HEK293 (cell line): ENCODE measurements around the gene HTRA1.

Source experiments
- CTCF ChIA-PET: fragments of 350-600 bp; formaldehyde crosslinking; extraction: SDS; loops from one replicate; lab custom pipeline; 2021; ENCODE audit warnings: antibody characterized with exemption; lab: Yijun Ruan, JAX
- POLR2A ChIA-PET: fragments of 300-600 bp; formaldehyde crosslinking; extraction: SDS; loops from one replicate; lab custom pipeline; 2020; ENCODE audit warnings: antibody characterized with exemption, inconsistent platforms; lab: Yijun Ruan, JAX
- H3K27ac ChIP-seq: fragments of 200-500 bp; sonication (Bioruptor generic); 2 replicates; pipeline ENCODE4 v1.5.1; 2014; ENCODE audit warnings: low read depth, low read length, control low read depth, inconsistent platforms; ENCODE audit errors: extremely low read depth
- H3K36me3 ChIP-seq, 2 experiments: fragments of 200-500 bp in 1 of 2; sonication (Bioruptor generic) in 1 of 2; 1 replicate in 1 of 2; 2 replicates in 1 of 2; pipeline ENCODE4 v1.5.1; 2014 to 2017; ENCODE audit warnings: inconsistent platforms in 2 of 2, low read length in 2 of 2; ENCODE audit not compliant: control insufficient read depth in 2 of 2, insufficient read depth in 1 of 2
- H3K4me1 ChIP-seq: fragments of 200-500 bp; sonication (Bioruptor generic); 2 replicates; pipeline ENCODE4 v1.5.1; 2014; ENCODE audit warnings: mild to moderate bottlenecking, low read length, inconsistent platforms; ENCODE audit not compliant: control insufficient read depth, insufficient read depth
- H3K4me3 ChIP-seq: 2 replicates; pipeline ENCODE4 v1.5.1; 2011; ENCODE audit warnings: low read depth, mild to moderate bottlenecking, control low read depth, low read length, moderate library complexity
- H3K9me3 ChIP-seq: fragments of 200-500 bp; sonication (Bioruptor generic); 2 replicates; pipeline ENCODE4 v1.5.1; 2014; ENCODE audit warnings: low read depth, low read length, inconsistent platforms; ENCODE audit not compliant: control insufficient read depth, insufficient read depth
- FEZF1 ChIP-seq: fragments of 450-650 bp; formaldehyde crosslinking; IDR thresholded peaks from 2 replicates; pipeline ENCODE4 v1.5.1; 2016; ENCODE audit warnings: missing biosample characterization, missing genetic modification characterization
- GLI4 ChIP-seq: fragments of 450-650 bp; formaldehyde crosslinking; IDR thresholded peaks from 2 replicates; pipeline ENCODE4 v1.5.1; 2016; ENCODE audit warnings: missing biosample characterization, missing genetic modification characterization
- IKZF3 ChIP-seq: fragments of 450-650 bp; IDR thresholded peaks from 2 replicates; pipeline ENCODE4 v1.5.0; 2018; ENCODE audit warnings: missing biosample characterization, mild to moderate bottlenecking, missing genetic modification characterization, moderate library complexity
- OSR2 ChIP-seq: fragments of 450-650 bp; formaldehyde crosslinking; IDR thresholded peaks from 2 replicates; pipeline ENCODE4 v1.5.1; 2016; ENCODE audit warnings: missing biosample characterization, missing genetic modification characterization
- OVOL3 ChIP-seq: fragments of 450-650 bp; formaldehyde crosslinking; IDR thresholded peaks from 2 replicates; pipeline ENCODE4 v1.5.1; 2016; ENCODE audit warnings: missing biosample characterization, missing genetic modification characterization
- SCRT1 ChIP-seq: fragments of 450-650 bp; formaldehyde crosslinking; IDR thresholded peaks from 2 replicates; pipeline ENCODE4 v1.5.1; 2016; ENCODE audit warnings: missing biosample characterization, missing genetic modification characterization, borderline replicate concordance
- SP7 ChIP-seq: fragments of 450-650 bp; formaldehyde crosslinking; IDR thresholded peaks from 2 replicates; pipeline ENCODE4 v1.5.1; 2016; ENCODE audit warnings: missing biosample characterization, missing genetic modification characterization
- TCF7L2 ChIP-seq: IDR thresholded peaks from 2 replicates; pipeline ENCODE4 v1.6.1; 2011; ENCODE audit warnings: low read depth, mild to moderate bottlenecking, inconsistent platforms, low read length, moderate library complexity, borderline replicate concordance
- ZFHX2 ChIP-seq: fragments of 450-650 bp; formaldehyde crosslinking; conservative IDR thresholded peaks from 2 replicates; pipeline ENCODE4 v1.5.1; 2016; ENCODE audit warnings: missing biosample characterization, missing genetic modification characterization
- ZFP37 ChIP-seq: fragments of 450-650 bp; formaldehyde crosslinking; IDR thresholded peaks from 2 replicates; pipeline ENCODE4 v1.5.1; 2016; ENCODE audit warnings: missing biosample characterization, missing genetic modification characterization
- ZFP41 ChIP-seq: fragments of 450-650 bp; formaldehyde crosslinking; IDR thresholded peaks from 2 replicates; pipeline ENCODE4 v1.5.1; 2016; ENCODE audit warnings: missing biosample characterization, missing genetic modification characterization, borderline replicate concordance
- ZNF114 ChIP-seq: fragments of 450-650 bp; formaldehyde crosslinking; IDR thresholded peaks from 2 replicates; pipeline ENCODE4 v1.5.0; 2017; ENCODE audit warnings: missing biosample characterization, missing genetic modification characterization
- ZNF138 ChIP-seq: fragments of 450-650 bp; formaldehyde crosslinking; IDR thresholded peaks from 2 replicates; pipeline ENCODE4 v1.5.1; 2016; ENCODE audit warnings: missing biosample characterization, missing genetic modification characterization, borderline replicate concordance
- ZNF174 ChIP-seq: fragments of 450-650 bp; formaldehyde crosslinking; IDR thresholded peaks from 2 replicates; pipeline ENCODE4 v1.5.0; 2017; ENCODE audit warnings: missing biosample characterization, mild to moderate bottlenecking, missing genetic modification characterization
- ZNF239 ChIP-seq: fragments of 450-650 bp; formaldehyde crosslinking; IDR thresholded peaks from 2 replicates; pipeline ENCODE4 v1.5.1; 2016; ENCODE audit warnings: missing biosample characterization, missing genetic modification characterization
- ZNF362 ChIP-seq: fragments of 450-650 bp; formaldehyde crosslinking; IDR thresholded peaks from 2 replicates; pipeline ENCODE4 v1.5.1; 2016; ENCODE audit warnings: missing biosample characterization, missing genetic modification characterization
- ZNF366 ChIP-seq: fragments of 450-650 bp; formaldehyde crosslinking; conservative IDR thresholded peaks from 2 replicates; pipeline ENCODE4 v1.5.1; 2016; ENCODE audit warnings: missing biosample characterization, missing genetic modification characterization
- ZNF391 ChIP-seq: fragments of 450-650 bp; formaldehyde crosslinking; IDR thresholded peaks from 2 replicates; pipeline ENCODE4 v1.5.1; 2016; ENCODE audit warnings: low read depth, missing biosample characterization, missing genetic modification characterization, borderline replicate concordance
- ZNF394 ChIP-seq: fragments of 450-650 bp; formaldehyde crosslinking; IDR thresholded peaks from 2 replicates; pipeline ENCODE4 v1.5.1; 2016; ENCODE audit warnings: missing biosample characterization, missing genetic modification characterization, mild to moderate bottlenecking, moderate library complexity, borderline replicate concordance
- ZNF423 ChIP-seq: fragments of 450-650 bp; formaldehyde crosslinking; IDR thresholded peaks from 2 replicates; pipeline ENCODE4 v1.5.1; 2016; ENCODE audit warnings: missing biosample characterization, missing genetic modification characterization
- ZNF521 ChIP-seq: fragments of 450-650 bp; formaldehyde crosslinking; IDR thresholded peaks from 2 replicates; pipeline ENCODE4 v1.5.1; 2017; ENCODE audit warnings: missing biosample characterization, mild to moderate bottlenecking, missing genetic modification characterization
- ZNF555 ChIP-seq: fragments of 450-650 bp; formaldehyde crosslinking; conservative IDR thresholded peaks from 2 replicates; pipeline ENCODE4 v1.5.1; 2017; ENCODE audit warnings: missing biosample characterization, mild to moderate bottlenecking, missing genetic modification characterization, inconsistent platforms
- ZNF596 ChIP-seq: fragments of 450-650 bp; IDR thresholded peaks from 2 replicates; pipeline ENCODE4 v1.5.0; 2018; ENCODE audit warnings: missing biosample characterization, mild to moderate bottlenecking, missing genetic modification characterization, moderate library complexity
- ZNF623 ChIP-seq: fragments of 450-650 bp; formaldehyde crosslinking; IDR thresholded peaks from 2 replicates; pipeline ENCODE4 v1.5.1; 2016; ENCODE audit warnings: missing biosample characterization, missing genetic modification characterization
- ZNF624 ChIP-seq: fragments of 450-650 bp; formaldehyde crosslinking; IDR thresholded peaks from 2 replicates; pipeline ENCODE4 v1.5.1; 2017; ENCODE audit warnings: missing biosample characterization, missing genetic modification characterization
- ZNF76 ChIP-seq: fragments of 450-650 bp; formaldehyde crosslinking; IDR thresholded peaks from 2 replicates; pipeline ENCODE4; 2016; ENCODE audit warnings: low read depth, missing biosample characterization, missing genetic modification characterization, borderline replicate concordance
- ZNF791 ChIP-seq: fragments of 450-650 bp; formaldehyde crosslinking; IDR thresholded peaks from 2 replicates; pipeline ENCODE4 v1.5.1; 2016; ENCODE audit warnings: missing biosample characterization, missing genetic modification characterization
- TF ChIP-seq, protein P1 (sequence below): IDR thresholded peaks from 2 replicates; pipeline ENCODE4 v1.6.1; 2011; ENCODE audit warnings: mild to moderate bottlenecking, low read depth, low read length, borderline replicate concordance
- TF ChIP-seq, protein P2 (sequence below): fragments of 450-650 bp; formaldehyde crosslinking; IDR thresholded peaks from 2 replicates; pipeline ENCODE4 v1.5.1; 2017; ENCODE audit warnings: missing biosample characterization, missing genetic modification characterization
- TF ChIP-seq, protein P3 (sequence below): fragments of 450-650 bp; formaldehyde crosslinking; IDR thresholded peaks from 2 replicates; pipeline ENCODE4 v1.5.1; 2017; ENCODE audit warnings: missing biosample characterization, missing genetic modification characterization

HTRA1 gene

DNA sequence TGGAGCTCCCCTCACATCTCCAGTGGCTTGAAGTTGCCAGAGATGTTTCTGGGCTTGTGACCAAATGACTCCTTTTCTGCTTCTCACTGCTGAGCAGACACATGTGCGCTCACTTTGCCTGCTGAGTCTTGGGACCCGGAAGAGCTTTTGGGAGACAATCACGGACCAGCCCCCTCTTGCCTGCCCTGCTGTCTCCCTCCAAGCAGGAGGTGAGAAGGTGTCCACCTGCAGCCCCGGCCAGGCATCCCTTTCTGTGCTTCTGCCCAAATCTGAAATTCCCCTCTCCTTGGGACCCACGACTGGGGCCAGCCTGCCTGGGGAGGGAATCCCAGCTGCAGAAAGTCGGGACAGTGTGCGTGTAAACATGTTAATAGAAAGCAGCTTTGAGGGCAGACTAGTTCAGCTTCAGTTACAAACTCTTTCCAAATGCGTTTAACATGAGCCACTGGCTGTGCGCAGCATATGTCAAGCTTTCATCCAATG lies 31.7 kb downstream of the HTRA1 start:
- Histone ChIP-seq H3K9me3 (no peaks in the 10 kb centered on the region), H3K4me3 (no peak overlapping the region), H3K4me1 (no peaks in the 10 kb centered on the region), H3K27ac (no peak overlapping the region), H3K36me3 (no peaks in the 10 kb centered on the region)
- TF ChIP-seq ZNF138 (tag by site-specific recombination) (no peak), ZNF623 (tag by site-specific recombination) (no peak), ZNF76 (tag by site-specific recombination) (no peak), ZNF596 (tag by site-specific recombination) (no peak), OSR2 (tag by site-specific recombination) (no peak), ZNF394 (tag by site-specific recombination) (no peak), OVOL3 (no peak), ZNF624 (tag by site-specific recombination) (no peak), ZFP37 (tag by site-specific recombination) (no peak), ZNF366 (tag by site-specific recombination) (no peak), ZNF423 (tag by site-specific recombination) (no peak), ZNF391 (tag by site-specific recombination) (no peak), ZNF174 (tag by site-specific recombination) (no peak), IKZF3 (tag by site-specific recombination) (no peak)
- POLR2A ChIA-PET, result no interaction called here
- CTCF ChIA-PET, result interaction anchor here (0.6 kb wide), 1 partner anchor 1035 kb away, joined by 5 read pairs; no protein-coding TSS in a partner anchor

- TF ChIP-seq, protein P1, sequence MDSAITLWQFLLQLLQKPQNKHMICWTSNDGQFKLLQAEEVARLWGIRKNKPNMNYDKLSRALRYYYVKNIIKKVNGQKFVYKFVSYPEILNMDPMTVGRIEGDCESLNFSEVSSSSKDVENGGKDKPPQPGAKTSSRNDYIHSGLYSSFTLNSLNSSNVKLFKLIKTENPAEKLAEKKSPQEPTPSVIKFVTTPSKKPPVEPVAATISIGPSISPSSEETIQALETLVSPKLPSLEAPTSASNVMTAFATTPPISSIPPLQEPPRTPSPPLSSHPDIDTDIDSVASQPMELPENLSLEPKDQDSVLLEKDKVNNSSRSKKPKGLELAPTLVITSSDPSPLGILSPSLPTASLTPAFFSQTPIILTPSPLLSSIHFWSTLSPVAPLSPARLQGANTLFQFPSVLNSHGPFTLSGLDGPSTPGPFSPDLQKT, result no peak
- TF ChIP-seq SCRT1 (tag by site-specific recombination), result no peak
- no peak for TF ChIP-seq TCF7L2
- no peak for TF ChIP-seq ZFP41
- no peak for TF ChIP-seq ZNF362
- TF ChIP-seq OVOL3, result no peak
- TF ChIP-seq, protein P2, sequence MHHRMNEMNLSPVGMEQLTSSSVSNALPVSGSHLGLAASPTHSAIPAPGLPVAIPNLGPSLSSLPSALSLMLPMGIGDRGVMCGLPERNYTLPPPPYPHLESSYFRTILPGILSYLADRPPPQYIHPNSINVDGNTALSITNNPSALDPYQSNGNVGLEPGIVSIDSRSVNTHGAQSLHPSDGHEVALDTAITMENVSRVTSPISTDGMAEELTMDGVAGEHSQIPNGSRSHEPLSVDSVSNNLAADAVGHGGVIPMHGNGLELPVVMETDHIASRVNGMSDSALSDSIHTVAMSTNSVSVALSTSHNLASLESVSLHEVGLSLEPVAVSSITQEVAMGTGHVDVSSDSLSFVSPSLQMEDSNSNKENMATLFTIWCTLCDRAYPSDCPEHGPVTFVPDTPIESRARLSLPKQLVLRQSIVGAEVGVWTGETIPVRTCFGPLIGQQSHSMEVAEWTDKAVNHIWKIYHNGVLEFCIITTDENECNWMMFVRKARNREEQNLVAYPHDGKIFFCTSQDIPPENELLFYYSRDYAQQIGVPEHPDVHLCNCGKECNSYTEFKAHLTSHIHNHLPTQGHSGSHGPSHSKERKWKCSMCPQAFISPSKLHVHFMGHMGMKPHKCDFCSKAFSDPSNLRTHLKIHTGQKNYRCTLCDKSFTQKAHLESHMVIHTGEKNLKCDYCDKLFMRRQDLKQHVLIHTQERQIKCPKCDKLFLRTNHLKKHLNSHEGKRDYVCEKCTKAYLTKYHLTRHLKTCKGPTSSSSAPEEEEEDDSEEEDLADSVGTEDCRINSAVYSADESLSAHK (tag by site-specific recombination), result no peak
- no peak for TF ChIP-seq ZNF114 (tag by site-specific recombination)
- TF ChIP-seq ZNF521 (tag by site-specific recombination), result no peak
- no peak for TF ChIP-seq SP7 (tag by site-specific recombination)
- TF ChIP-seq ZNF239, result no peak
- TF ChIP-seq ZNF791, result no peak
- TF ChIP-seq GLI4 (tag by site-specific recombination), result no peak
- TF ChIP-seq ZNF555, result no peak
- TF ChIP-seq, protein P3, sequence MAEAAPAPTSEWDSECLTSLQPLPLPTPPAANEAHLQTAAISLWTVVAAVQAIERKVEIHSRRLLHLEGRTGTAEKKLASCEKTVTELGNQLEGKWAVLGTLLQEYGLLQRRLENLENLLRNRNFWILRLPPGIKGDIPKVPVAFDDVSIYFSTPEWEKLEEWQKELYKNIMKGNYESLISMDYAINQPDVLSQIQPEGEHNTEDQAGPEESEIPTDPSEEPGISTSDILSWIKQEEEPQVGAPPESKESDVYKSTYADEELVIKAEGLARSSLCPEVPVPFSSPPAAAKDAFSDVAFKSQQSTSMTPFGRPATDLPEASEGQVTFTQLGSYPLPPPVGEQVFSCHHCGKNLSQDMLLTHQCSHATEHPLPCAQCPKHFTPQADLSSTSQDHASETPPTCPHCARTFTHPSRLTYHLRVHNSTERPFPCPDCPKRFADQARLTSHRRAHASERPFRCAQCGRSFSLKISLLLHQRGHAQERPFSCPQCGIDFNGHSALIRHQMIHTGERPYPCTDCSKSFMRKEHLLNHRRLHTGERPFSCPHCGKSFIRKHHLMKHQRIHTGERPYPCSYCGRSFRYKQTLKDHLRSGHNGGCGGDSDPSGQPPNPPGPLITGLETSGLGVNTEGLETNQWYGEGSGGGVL, result no peak
- no peak for TF ChIP-seq ZFHX2 (tag by site-specific recombination)
- no peak for TF ChIP-seq FEZF1 (tag by site-specific recombination)
- Histone ChIP-seq H3K9me3 (no peaks in the 10 kb centered on the region), H3K36me3 (no peaks in the 10 kb centered on the region), H3K4me1 (no peaks in the 10 kb centered on the region), H3K4me3 (no peak overlapping the region), H3K27ac (no peak overlapping the region)
- ChIA-PET POLR2A (interaction anchor here (0.7 kb wide), 1 partner anchor 11 kb away, joined by 3 read pairs; no protein-coding TSS in a partner anchor), CTCF (no interaction called here)
Measured at GRCh38 chr10:122493761-122494160, 32.4 kb downstream of the HTRA1 start.
